ACC112 (cell line): Measurements from ENCODE around the gene SIVA1.

Source experiments
- H2AFZ ChIP-seq: fragments of 200-600 bp; sonication (generic); one replicate; pipeline ENCODE4 v1.6.0; 2017; ENCODE audit warnings: antibody characterized with exemption, low read length; ENCODE audit not compliant: unreplicated experiment
- H3K27ac ChIP-seq: fragments of 200-600 bp; sonication (generic); 2 replicates; pipeline ENCODE4 v1.5.1; 2014; ENCODE audit warnings: low read depth, mild to moderate bottlenecking, antibody characterized with exemption, low read length, moderate library complexity
- H3K27me3 ChIP-seq: fragments of 200-600 bp; sonication (generic); 2 replicates; pipeline ENCODE4 v1.6.1; 2014; ENCODE audit warnings: mild to moderate bottlenecking, antibody characterized with exemption, low read length, moderate library complexity, mixed read lengths; ENCODE audit not compliant: insufficient read depth
- H3K36me3 ChIP-seq: fragments of 200-600 bp; sonication (generic); 2 replicates; pipeline ENCODE4 v1.6.1; 2016; ENCODE audit warnings: mild to moderate bottlenecking, antibody characterized with exemption, low read length, moderate library complexity, mixed read lengths; ENCODE audit not compliant: insufficient read depth
- H3K4me1 ChIP-seq: fragments of 200-600 bp; sonication (generic); one replicate; pipeline ENCODE4 v1.6.1; 2016; ENCODE audit warnings: low read length, mixed read lengths; ENCODE audit not compliant: insufficient read depth, unreplicated experiment, control insufficient read depth
- H3K4me3 ChIP-seq: fragments of 200-600 bp; sonication (generic); 2 replicates; pipeline ENCODE4 v1.5.1; 2014; ENCODE audit warnings: mild to moderate bottlenecking, low read depth, low read length
- H3K79me2 ChIP-seq: fragments of 200-600 bp; sonication (generic); one replicate; pipeline ENCODE4 v1.6.0; 2016; ENCODE audit warnings: low read length; ENCODE audit not compliant: control insufficient read depth, unreplicated experiment, insufficient read depth

SIVA1 gene

GRCh38 chr14:104774453-104775072 lies 21.6 kb downstream of the SIVA1 start:
- H3K36me3 ChIP-seq, result peaks cover 45% of the 10 kb centered on the region; the same call in 1 of the 2 replicates

GRCh38 chr14:104775073-104775489 lies 22.1 kb downstream of the SIVA1 start:
- Histone ChIP-seq H3K36me3 (peaks cover 45% of the 10 kb centered on the region; the same call in 1 of the 2 replicates), H3K4me3 (no peak overlapping the region), H3K27me3 (no peaks in the 10 kb centered on the region), H3K4me1 (no peaks in the 10 kb centered on the region), H2AFZ (no peak overlapping the region), H3K79me2 (no peaks in the 10 kb centered on the region), H3K27ac (no peak overlapping the region)

More at GRCh38 chr14:104774453-104775072, 21.6 kb downstream of the SIVA1 start:
- Histone ChIP-seq H3K4me3 (no peak overlapping the region), H3K4me1 (no peaks in the 10 kb centered on the region), H3K79me2 (no peaks in the 10 kb centered on the region), H3K27ac (no peak overlapping the region), H2AFZ (no peak overlapping the region), H3K27me3 (no peaks in the 10 kb centered on the region)

- no peak overlapping the region for H3K4me3 ChIP-seq
- no peaks in the 10 kb centered on the region for H3K27me3 ChIP-seq
- no peaks in the 10 kb centered on the region for H3K79me2 ChIP-seq
- no peak overlapping the region for H2AFZ ChIP-seq
- peaks cover 34% of the 10 kb centered on the region; the same call in 1 of the 2 replicates for H3K36me3 ChIP-seq
- H3K4me1 ChIP-seq, result no peaks in the 10 kb centered on the region
- no peak overlapping the region for H3K27ac ChIP-seq
Observed at GRCh38 chr14:104776481-104776880, 23.5 kb downstream of the SIVA1 start.

- Histone ChIP-seq H3K79me2 (no peaks in the 10 kb centered on the region), H3K36me3 (peaks cover 27% of the 10 kb centered on the region; the same call in 1 of the 2 replicates), H3K27me3 (no peaks in the 10 kb centered on the region), H3K4me3 (no peak overlapping the region), H3K27ac (no peak overlapping the region), H3K4me1 (no peaks in the 10 kb centered on the region), H2AFZ (no peak overlapping the region)
Observed at GRCh38 chr14:104776961-104777807, 24.2 kb downstream of the SIVA1 start.

GRCh38 chr14:104777808-104778249 lies 24.9 kb downstream of the SIVA1 start:
- no peaks in the 10 kb centered on the region for H3K79me2 ChIP-seq
- H3K27me3 ChIP-seq, result no peaks in the 10 kb centered on the region
- H3K36me3 ChIP-seq, result peaks cover 21% of the 10 kb centered on the region; the same call in 1 of the 2 replicates
- H3K4me1 ChIP-seq, result no peaks in the 10 kb centered on the region
- no peak overlapping the region for H3K27ac ChIP-seq
- H3K4me3 ChIP-seq, result no peak overlapping the region
- H2AFZ ChIP-seq, result no peak overlapping the region

GRCh38 chr14:104778694-104779331 lies 25.9 kb downstream of the SIVA1 start:
- H2AFZ ChIP-seq, result no peak overlapping the region
- no peak overlapping the region for H3K27ac ChIP-seq
- no peaks in the 10 kb centered on the region for H3K27me3 ChIP-seq
- H3K79me2 ChIP-seq, result no peaks in the 10 kb centered on the region
- H3K4me3 ChIP-seq, result no peak overlapping the region
- peaks cover 15% of the 10 kb centered on the region; the same call in 1 of the 2 replicates for H3K36me3 ChIP-seq
- H3K4me1 ChIP-seq, result no peaks in the 10 kb centered on the region

GRCh38 chr14:104779776-104780512 lies 27.0 kb downstream of the SIVA1 start:
- no peaks in the 10 kb centered on the region for H3K4me1 ChIP-seq
- no peak overlapping the region for H2AFZ ChIP-seq
- no peak overlapping the region for H3K4me3 ChIP-seq
- peaks cover 15% of the 10 kb centered on the region; the same call in 1 of the 2 replicates for H3K36me3 ChIP-seq
- H3K79me2 ChIP-seq, result peaks cover 7% of the 10 kb centered on the region
- no peaks in the 10 kb centered on the region for H3K27me3 ChIP-seq
- no peak overlapping the region for H3K27ac ChIP-seq

GRCh38 chr14:104780513-104781030 lies 27.6 kb downstream of the SIVA1 start:
- Histone ChIP-seq H3K27me3 (no peaks in the 10 kb centered on the region), H3K36me3 (peaks cover 12% of the 10 kb centered on the region; the same call in 1 of the 2 replicates), H2AFZ (no peak overlapping the region), H3K27ac (no peak overlapping the region), H3K4me1 (no peaks in the 10 kb centered on the region), H3K79me2 (peaks cover 7% of the 10 kb centered on the region), H3K4me3 (no peak overlapping the region)

GRCh38 chr14:104781271-104782077 lies 28.5 kb downstream of the SIVA1 start:
- H2AFZ ChIP-seq, result no peak overlapping the region
- peaks cover 6% of the 10 kb centered on the region; the same call in 1 of the 2 replicates for H3K36me3 ChIP-seq
- no peaks in the 10 kb centered on the region for H3K27me3 ChIP-seq
- no peaks in the 10 kb centered on the region for H3K4me1 ChIP-seq
- H3K79me2 ChIP-seq, result peaks cover 7% of the 10 kb centered on the region
- no peak overlapping the region for H3K27ac ChIP-seq
- no peak overlapping the region for H3K4me3 ChIP-seq
